H1 (cell line): ENCODE results near the gene BPGM. TPM values are rescaled to one million over a fixed set of nuclear protein-coding genes. Genes with fewer than 3 reads are reported as not detected.

Experiments used
- E2F6 ChIP-seq: IDR thresholded peaks from 2 replicates; pipeline ENCODE4 v1.6.1; 2012; ENCODE audit warnings: inconsistent platforms
- POU5F1 ChIP-seq: IDR thresholded peaks from 2 replicates; pipeline ENCODE4 v1.6.1; 2011; ENCODE audit warnings: low read depth, mild to moderate bottlenecking, low read length, moderate library complexity
- RNF2 ChIP-seq: fragments of 200-900, 300-1000 bp; sonication (generic); IDR thresholded peaks from 2 replicates; pipeline ENCODE4 v1.7.1; 2016; ENCODE audit warnings: borderline replicate concordance, low read depth, mild to moderate bottlenecking, antibody characterized with exemption, low read length; ENCODE audit not compliant: poor library complexity, severe bottlenecking; ENCODE audit errors: missing control alignments
- polyA plus RNA-seq, 7 experiments: library from polyadenylated mRNA; depleted of rRNA in 3 of 7; stranded (reverse) in 5 of 7; unstranded in 2 of 7; fragments of >200 nt in 5 of 7; fragments of 200-250 nt in 2 of 7; gene quantifications; 1 replicate in 5 of 7; 2 replicates in 1 of 7; 4 replicates in 1 of 7; pipeline versions ENCODE4 v1.2.1 to v1.2.3, GENCODE V29; 2011 to 2013; ENCODE audit warnings: missing spikeins in 2 of 7, mixed read lengths in 2 of 7
- total RNA-seq: library from RNA; stranded (reverse); fragmentation: NEBNext Ultra II Directional; extraction: Animal tissue kit (Norgen Biotek cat#: 25700); gene quantifications from 2 replicates; pipeline ENCODE4 v1.2.1, GENCODE V29; 2021
- TF ChIP-seq, protein P1 (sequence below): fragments of 300-600 bp; sonication (generic); IDR thresholded peaks from 2 replicates; pipeline ENCODE4 v1.7.1; 2012; ENCODE audit warnings: low read length, moderate library complexity, mild to moderate bottlenecking, inconsistent platforms; ENCODE audit not compliant: insufficient replicate concordance

Gene BPGM
- total and polyA plus RNA-seq, 2 of the 8 experiments (the other 6 are each of a cell fraction or from before 2014, with no cell fraction given): 9.7 to 15.3 TPM

- no peak for TF ChIP-seq E2F6
- no peak for TF ChIP-seq POU5F1
- TF ChIP-seq, protein P1, sequence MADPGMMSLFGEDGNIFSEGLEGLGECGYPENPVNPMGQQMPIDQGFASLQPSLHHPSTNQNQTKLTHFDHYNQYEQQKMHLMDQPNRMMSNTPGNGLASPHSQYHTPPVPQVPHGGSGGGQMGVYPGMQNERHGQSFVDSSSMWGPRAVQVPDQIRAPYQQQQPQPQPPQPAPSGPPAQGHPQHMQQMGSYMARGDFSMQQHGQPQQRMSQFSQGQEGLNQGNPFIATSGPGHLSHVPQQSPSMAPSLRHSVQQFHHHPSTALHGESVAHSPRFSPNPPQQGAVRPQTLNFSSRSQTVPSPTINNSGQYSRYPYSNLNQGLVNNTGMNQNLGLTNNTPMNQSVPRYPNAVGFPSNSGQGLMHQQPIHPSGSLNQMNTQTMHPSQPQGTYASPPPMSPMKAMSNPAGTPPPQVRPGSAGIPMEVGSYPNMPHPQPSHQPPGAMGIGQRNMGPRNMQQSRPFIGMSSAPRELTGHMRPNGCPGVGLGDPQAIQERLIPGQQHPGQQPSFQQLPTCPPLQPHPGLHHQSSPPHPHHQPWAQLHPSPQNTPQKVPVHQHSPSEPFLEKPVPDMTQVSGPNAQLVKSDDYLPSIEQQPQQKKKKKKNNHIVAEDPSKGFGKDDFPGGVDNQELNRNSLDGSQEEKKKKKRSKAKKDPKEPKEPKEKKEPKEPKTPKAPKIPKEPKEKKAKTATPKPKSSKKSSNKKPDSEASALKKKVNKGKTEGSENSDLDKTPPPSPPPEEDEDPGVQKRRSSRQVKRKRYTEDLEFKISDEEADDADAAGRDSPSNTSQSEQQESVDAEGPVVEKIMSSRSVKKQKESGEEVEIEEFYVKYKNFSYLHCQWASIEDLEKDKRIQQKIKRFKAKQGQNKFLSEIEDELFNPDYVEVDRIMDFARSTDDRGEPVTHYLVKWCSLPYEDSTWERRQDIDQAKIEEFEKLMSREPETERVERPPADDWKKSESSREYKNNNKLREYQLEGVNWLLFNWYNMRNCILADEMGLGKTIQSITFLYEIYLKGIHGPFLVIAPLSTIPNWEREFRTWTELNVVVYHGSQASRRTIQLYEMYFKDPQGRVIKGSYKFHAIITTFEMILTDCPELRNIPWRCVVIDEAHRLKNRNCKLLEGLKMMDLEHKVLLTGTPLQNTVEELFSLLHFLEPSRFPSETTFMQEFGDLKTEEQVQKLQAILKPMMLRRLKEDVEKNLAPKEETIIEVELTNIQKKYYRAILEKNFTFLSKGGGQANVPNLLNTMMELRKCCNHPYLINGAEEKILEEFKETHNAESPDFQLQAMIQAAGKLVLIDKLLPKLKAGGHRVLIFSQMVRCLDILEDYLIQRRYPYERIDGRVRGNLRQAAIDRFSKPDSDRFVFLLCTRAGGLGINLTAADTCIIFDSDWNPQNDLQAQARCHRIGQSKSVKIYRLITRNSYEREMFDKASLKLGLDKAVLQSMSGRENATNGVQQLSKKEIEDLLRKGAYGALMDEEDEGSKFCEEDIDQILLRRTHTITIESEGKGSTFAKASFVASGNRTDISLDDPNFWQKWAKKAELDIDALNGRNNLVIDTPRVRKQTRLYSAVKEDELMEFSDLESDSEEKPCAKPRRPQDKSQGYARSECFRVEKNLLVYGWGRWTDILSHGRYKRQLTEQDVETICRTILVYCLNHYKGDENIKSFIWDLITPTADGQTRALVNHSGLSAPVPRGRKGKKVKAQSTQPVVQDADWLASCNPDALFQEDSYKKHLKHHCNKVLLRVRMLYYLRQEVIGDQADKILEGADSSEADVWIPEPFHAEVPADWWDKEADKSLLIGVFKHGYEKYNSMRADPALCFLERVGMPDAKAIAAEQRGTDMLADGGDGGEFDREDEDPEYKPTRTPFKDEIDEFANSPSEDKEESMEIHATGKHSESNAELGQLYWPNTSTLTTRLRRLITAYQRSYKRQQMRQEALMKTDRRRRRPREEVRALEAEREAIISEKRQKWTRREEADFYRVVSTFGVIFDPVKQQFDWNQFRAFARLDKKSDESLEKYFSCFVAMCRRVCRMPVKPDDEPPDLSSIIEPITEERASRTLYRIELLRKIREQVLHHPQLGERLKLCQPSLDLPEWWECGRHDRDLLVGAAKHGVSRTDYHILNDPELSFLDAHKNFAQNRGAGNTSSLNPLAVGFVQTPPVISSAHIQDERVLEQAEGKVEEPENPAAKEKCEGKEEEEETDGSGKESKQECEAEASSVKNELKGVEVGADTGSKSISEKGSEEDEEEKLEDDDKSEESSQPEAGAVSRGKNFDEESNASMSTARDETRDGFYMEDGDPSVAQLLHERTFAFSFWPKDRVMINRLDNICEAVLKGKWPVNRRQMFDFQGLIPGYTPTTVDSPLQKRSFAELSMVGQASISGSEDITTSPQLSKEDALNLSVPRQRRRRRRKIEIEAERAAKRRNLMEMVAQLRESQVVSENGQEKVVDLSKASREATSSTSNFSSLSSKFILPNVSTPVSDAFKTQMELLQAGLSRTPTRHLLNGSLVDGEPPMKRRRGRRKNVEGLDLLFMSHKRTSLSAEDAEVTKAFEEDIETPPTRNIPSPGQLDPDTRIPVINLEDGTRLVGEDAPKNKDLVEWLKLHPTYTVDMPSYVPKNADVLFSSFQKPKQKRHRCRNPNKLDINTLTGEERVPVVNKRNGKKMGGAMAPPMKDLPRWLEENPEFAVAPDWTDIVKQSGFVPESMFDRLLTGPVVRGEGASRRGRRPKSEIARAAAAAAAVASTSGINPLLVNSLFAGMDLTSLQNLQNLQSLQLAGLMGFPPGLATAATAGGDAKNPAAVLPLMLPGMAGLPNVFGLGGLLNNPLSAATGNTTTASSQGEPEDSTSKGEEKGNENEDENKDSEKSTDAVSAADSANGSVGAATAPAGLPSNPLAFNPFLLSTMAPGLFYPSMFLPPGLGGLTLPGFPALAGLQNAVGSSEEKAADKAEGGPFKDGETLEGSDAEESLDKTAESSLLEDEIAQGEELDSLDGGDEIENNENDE: no peak
- no peak for TF ChIP-seq RNF2
Measured at GRCh38 chr7:134686786-134687185, 40.1 kb downstream of the BPGM start (continued).
